Neural cell (in vitro differentiated cells): ENCODE data around the gene APOBEC3F. TPM values are rescaled to one million over a fixed set of nuclear protein-coding genes. Genes with fewer than 3 reads are reported as not detected.
"Not testable (repeated sequence)": the region's sequence is repeated elsewhere in the genome, so short reads cannot be mapped to it uniquely, and the experiment has no call there.

ENCODE experiments used
- H2AFZ ChIP-seq: fragments of 200-600, 300-800 bp; sonication (generic), shearing (Covaris generic); 2 replicates; pipeline ENCODE4 v1.6.0; 2014; ENCODE audit warnings: low read depth, mild to moderate bottlenecking, antibody characterized with exemption, low read length, moderate library complexity
- H3F3A ChIP-seq: fragments of 200-600 bp; shearing (Covaris generic); 2 replicates; pipeline ENCODE4 v1.6.1; 2016; ENCODE audit warnings: mild to moderate bottlenecking, moderate library complexity, mixed read lengths, antibody characterized with exemption, low read length; ENCODE audit not compliant: insufficient read depth, poor library complexity, severe bottlenecking
- H3K27ac ChIP-seq: fragments of 200-600, 300-800 bp; sonication (generic), shearing (Covaris generic); 2 replicates; pipeline ENCODE4 v1.5.1; 2014; ENCODE audit warnings: mild to moderate bottlenecking, low read length, moderate library complexity
- H3K27me3 ChIP-seq: fragments of 300-800, 200-600 bp; sonication (generic), shearing (Covaris generic); 2 replicates; pipeline ENCODE4 v1.6.0; 2014; ENCODE audit warnings: mild to moderate bottlenecking, low read depth, low read length, moderate library complexity; ENCODE audit not compliant: insufficient read depth
- H3K36me3 ChIP-seq: fragments of 300-800, 200-600 bp; sonication (generic), shearing (Covaris generic); 2 replicates; pipeline ENCODE4 v1.5.1; 2014; ENCODE audit warnings: mild to moderate bottlenecking, antibody characterized with exemption, low read length, moderate library complexity; ENCODE audit not compliant: insufficient read depth
- H3K4me2 ChIP-seq: fragments of 300-800, 200-600 bp; sonication (generic), shearing (Covaris generic); 2 replicates; pipeline ENCODE4 v1.6.0; 2014; ENCODE audit warnings: mild to moderate bottlenecking, low read length
- H3K4me3 ChIP-seq: fragments of 300-800, 200-600 bp; sonication (generic), shearing (Covaris generic); 2 replicates; pipeline ENCODE4 v1.5.1; 2014; ENCODE audit warnings: mild to moderate bottlenecking, low read length, moderate library complexity
- H3K79me2 ChIP-seq: fragments of 200-600 bp; shearing (Covaris generic); replicated peaks from 2 replicates; pipeline ENCODE4 v1.6.0; 2014; ENCODE audit warnings: mild to moderate bottlenecking, low read length, moderate library complexity; ENCODE audit not compliant: insufficient read depth
- H3K9ac ChIP-seq: fragments of 300-800, 200-600 bp; sonication (generic), shearing (Covaris generic); 2 replicates; pipeline ENCODE4 v1.6.1; 2016; ENCODE audit warnings: mild to moderate bottlenecking, low read length, mixed read lengths
- H3K9me2 ChIP-seq: fragments of 200-600 bp; shearing (Covaris generic); 2 replicates; pipeline ENCODE4 v1.6.1; 2016; ENCODE audit warnings: mild to moderate bottlenecking, low read length, mixed read lengths; ENCODE audit not compliant: insufficient read depth
- H3K9me3 ChIP-seq: fragments of 200-600, 300-800 bp; sonication (generic), shearing (Covaris generic); 2 replicates; pipeline ENCODE4 v1.6.1; 2016; ENCODE audit warnings: mild to moderate bottlenecking, mixed run types, low read length, moderate library complexity, mixed read lengths
- H4K20me1 ChIP-seq: fragments of 200-600 bp; shearing (Covaris generic); 2 replicates; pipeline ENCODE4 v1.6.1; 2016; ENCODE audit warnings: mild to moderate bottlenecking, mixed run types; ENCODE audit not compliant: insufficient read depth
- EP300 ChIP-seq: fragments of 450-650 bp; conservative IDR thresholded peaks from 2 replicates; pipeline ENCODE4 v1.6.1; 2014; ENCODE audit warnings: antibody characterized with exemption, mild to moderate bottlenecking, moderate library complexity; ENCODE audit not compliant: poor library complexity, severe bottlenecking
- EZH2 ChIP-seq: fragments of 200-600, 300-800 bp; shearing (Covaris generic), sonication (generic); IDR thresholded peaks from 2 replicates; pipeline ENCODE4 v1.6.1; 2014; ENCODE audit warnings: antibody characterized with exemption, low read length, borderline replicate concordance, mild to moderate bottlenecking; ENCODE audit not compliant: insufficient read depth, poor library complexity, severe bottlenecking
- MXI1 ChIP-seq: fragments of 450-650 bp; conservative IDR thresholded peaks from 2 replicates; pipeline ENCODE4 v1.6.1; 2014; ENCODE audit warnings: antibody characterized with exemption, mild to moderate bottlenecking; ENCODE audit not compliant: poor library complexity, severe bottlenecking
- POLR2AphosphoS5 ChIP-seq: IDR thresholded peaks from 2 replicates; pipeline ENCODE4 v1.6.1; 2012
- RAD21 ChIP-seq: fragments of 450-650 bp; conservative IDR thresholded peaks from 2 replicates; pipeline ENCODE4 v1.6.1; 2014; ENCODE audit warnings: antibody characterized with exemption, mild to moderate bottlenecking, moderate library complexity
- SMC3 ChIP-seq: fragments of 450-650 bp; conservative IDR thresholded peaks from 2 replicates; pipeline ENCODE4 v1.6.1; 2014; ENCODE audit warnings: antibody characterized with exemption, mild to moderate bottlenecking, moderate library complexity; ENCODE audit not compliant: poor library complexity
- TAF1 ChIP-seq: IDR thresholded peaks from 2 replicates; pipeline ENCODE4 v1.6.1; 2012; ENCODE audit warnings: low read depth
- polyA plus RNA-seq: library from polyadenylated mRNA; depleted of rRNA; stranded (reverse); fragments of >200 nt; gene quantifications from 2 replicates; pipeline ENCODE4 v1.2.3, GENCODE V29; 2014
- TF ChIP-seq, protein P1 (sequence below): fragments of 450-650 bp; IDR thresholded peaks from 2 replicates; pipeline ENCODE4 v1.5.1; 2014; ENCODE audit warnings: antibody characterized with exemption, mild to moderate bottlenecking, moderate library complexity; ENCODE audit not compliant: poor library complexity, severe bottlenecking
- TF ChIP-seq, protein P2 (sequence below): IDR thresholded peaks from 2 replicates; pipeline ENCODE4 v1.6.1; 2012; ENCODE audit warnings: borderline replicate concordance

APOBEC3F gene
- polyA plus RNA-seq, 1 donor from 2014 or later: not detected

DNA sequence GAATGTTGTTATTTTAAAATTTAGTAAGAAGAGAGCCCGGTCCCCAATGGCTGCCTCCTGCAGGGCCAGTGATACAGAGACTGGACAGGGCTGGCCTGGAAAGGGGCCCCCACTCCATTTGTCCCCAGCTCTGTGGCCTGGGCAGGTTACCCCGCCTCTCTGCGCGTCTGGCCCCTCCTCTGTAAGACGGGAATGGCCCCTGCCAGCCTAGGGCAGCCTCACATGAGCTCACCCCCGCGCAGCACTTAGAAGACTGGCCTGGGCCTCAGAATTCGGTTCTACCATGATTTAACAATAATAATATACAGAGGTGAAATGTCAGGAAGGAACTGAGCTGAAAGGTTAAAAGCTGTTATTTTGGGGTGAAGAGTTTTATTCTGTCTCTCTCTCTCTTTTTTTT, 37.7 kb downstream of the APOBEC3F start:
- Histone ChIP-seq H3K36me3 (no peaks in the 10 kb centered on the region), H3K4me2 (no peak overlapping the region), H3K9me2 (no peaks in the 10 kb centered on the region), H3F3A (no peaks in the 10 kb centered on the region), H3K9me3 (no peaks in the 10 kb centered on the region), H3K27me3 (no peaks in the 10 kb centered on the region), H4K20me1 (no peaks in the 10 kb centered on the region), H3K9ac (no peak overlapping the region), H3K4me3 (no peak overlapping the region), H3K27ac (no peak overlapping the region), H2AFZ (no peak overlapping the region), H3K79me2 (no peaks in the 10 kb centered on the region)
- no peak for TF ChIP-seq MXI1
- TF ChIP-seq RAD21: no peak
- no peak for TF ChIP-seq EP300
- no peak for TF ChIP-seq POLR2AphosphoS5
- TF ChIP-seq, protein P1, sequence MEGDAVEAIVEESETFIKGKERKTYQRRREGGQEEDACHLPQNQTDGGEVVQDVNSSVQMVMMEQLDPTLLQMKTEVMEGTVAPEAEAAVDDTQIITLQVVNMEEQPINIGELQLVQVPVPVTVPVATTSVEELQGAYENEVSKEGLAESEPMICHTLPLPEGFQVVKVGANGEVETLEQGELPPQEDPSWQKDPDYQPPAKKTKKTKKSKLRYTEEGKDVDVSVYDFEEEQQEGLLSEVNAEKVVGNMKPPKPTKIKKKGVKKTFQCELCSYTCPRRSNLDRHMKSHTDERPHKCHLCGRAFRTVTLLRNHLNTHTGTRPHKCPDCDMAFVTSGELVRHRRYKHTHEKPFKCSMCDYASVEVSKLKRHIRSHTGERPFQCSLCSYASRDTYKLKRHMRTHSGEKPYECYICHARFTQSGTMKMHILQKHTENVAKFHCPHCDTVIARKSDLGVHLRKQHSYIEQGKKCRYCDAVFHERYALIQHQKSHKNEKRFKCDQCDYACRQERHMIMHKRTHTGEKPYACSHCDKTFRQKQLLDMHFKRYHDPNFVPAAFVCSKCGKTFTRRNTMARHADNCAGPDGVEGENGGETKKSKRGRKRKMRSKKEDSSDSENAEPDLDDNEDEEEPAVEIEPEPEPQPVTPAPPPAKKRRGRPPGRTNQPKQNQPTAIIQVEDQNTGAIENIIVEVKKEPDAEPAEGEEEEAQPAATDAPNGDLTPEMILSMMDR: no peak
- TF ChIP-seq TAF1: no peak

DNA sequence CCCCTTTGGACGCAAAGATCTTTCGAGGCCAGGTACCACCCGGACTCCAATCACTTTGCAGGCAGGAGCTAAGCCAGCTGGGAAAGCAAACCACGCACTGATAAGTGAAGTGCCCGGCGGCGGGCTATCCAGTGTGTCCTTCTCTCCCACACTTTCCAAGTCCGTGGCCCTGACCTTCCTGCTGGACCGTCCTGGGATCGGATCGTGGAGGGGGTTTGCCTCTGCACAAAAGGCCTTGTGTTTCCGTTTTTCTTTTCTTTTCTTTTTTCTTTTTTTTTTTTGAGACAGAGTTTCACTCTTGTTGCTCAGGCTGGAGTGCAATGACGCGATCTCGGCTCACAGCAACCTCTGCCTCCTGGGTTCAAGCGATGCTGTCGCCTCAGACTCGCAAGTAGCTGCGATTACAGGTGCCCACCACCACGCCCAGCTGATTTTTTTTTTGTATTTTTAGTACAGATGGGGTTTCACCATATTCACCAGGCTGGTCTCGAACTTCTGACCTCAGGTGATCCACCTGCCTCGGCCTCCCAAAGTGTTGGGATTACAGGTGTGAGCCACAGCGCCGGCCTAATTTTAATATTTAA, 38.5 kb downstream of the APOBEC3F start:
- H4K20me1 ChIP-seq, H3K79me2 ChIP-seq: not testable (repeated sequence)

DNA sequence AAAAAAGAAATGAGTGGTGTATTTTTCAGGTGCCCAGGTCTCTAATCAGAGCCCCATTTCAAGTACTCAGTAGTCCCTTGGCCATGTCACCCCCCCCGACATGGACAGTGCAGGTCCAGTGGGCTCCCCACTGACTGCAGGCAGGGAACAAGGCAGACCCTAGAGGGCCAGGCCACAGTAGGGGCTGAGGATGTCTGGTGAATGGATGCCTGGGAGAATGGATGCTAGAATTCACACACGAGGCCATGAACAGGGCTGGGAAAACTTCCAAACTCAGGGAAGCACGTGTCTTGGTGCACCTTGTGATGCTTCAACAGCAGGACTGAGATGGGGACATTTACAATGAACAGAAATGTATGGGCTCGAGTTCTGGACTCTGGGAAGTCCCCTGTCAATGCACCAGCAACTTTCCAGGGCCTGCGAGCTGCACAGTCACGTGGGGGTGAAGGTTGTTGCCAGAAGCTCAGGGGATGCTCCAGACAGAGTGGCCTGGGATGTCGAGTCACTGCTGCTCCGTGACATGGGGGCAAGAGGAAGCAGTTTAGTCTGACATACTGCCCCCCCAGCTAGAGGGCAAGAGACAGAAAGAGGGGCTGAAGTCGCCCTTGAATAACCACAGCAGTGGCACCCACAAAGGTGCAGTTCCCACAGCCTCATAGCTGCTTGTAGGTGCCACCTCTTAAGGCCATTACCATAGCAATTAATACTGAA, 39.5 kb downstream of the APOBEC3F start:
- Histone ChIP-seq H3K27ac (no peak overlapping the region), H3F3A (no peaks in the 10 kb centered on the region), H3K4me3 (no peak overlapping the region), H3K36me3 (no peaks in the 10 kb centered on the region), H3K4me2 (no peak overlapping the region), H3K9ac (no peak overlapping the region), H2AFZ (no peak overlapping the region), H3K9me2 (no peaks in the 10 kb centered on the region), H3K27me3 (no peaks in the 10 kb centered on the region), H3K9me3 (no peaks in the 10 kb centered on the region), H4K20me1 (no peaks in the 10 kb centered on the region), H3K79me2 (no peaks in the 10 kb centered on the region)
- TF ChIP-seq, protein P2, sequence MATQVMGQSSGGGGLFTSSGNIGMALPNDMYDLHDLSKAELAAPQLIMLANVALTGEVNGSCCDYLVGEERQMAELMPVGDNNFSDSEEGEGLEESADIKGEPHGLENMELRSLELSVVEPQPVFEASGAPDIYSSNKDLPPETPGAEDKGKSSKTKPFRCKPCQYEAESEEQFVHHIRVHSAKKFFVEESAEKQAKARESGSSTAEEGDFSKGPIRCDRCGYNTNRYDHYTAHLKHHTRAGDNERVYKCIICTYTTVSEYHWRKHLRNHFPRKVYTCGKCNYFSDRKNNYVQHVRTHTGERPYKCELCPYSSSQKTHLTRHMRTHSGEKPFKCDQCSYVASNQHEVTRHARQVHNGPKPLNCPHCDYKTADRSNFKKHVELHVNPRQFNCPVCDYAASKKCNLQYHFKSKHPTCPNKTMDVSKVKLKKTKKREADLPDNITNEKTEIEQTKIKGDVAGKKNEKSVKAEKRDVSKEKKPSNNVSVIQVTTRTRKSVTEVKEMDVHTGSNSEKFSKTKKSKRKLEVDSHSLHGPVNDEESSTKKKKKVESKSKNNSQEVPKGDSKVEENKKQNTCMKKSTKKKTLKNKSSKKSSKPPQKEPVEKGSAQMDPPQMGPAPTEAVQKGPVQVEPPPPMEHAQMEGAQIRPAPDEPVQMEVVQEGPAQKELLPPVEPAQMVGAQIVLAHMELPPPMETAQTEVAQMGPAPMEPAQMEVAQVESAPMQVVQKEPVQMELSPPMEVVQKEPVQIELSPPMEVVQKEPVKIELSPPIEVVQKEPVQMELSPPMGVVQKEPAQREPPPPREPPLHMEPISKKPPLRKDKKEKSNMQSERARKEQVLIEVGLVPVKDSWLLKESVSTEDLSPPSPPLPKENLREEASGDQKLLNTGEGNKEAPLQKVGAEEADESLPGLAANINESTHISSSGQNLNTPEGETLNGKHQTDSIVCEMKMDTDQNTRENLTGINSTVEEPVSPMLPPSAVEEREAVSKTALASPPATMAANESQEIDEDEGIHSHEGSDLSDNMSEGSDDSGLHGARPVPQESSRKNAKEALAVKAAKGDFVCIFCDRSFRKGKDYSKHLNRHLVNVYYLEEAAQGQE: no peak
- TF ChIP-seq, protein P1: no peak
- TF ChIP-seq RAD21 (no peak), POLR2AphosphoS5 (no peak), EZH2 (no peak), EP300 (no peak), MXI1 (no peak), SMC3 (no peak), TAF1 (no peak)

More for the DNA sequence above, 38.5 kb downstream of the APOBEC3F start:
- H3F3A ChIP-seq, H3K36me3 ChIP-seq, H2AFZ ChIP-seq, H3K4me3 ChIP-seq, H3K4me2 ChIP-seq, H3K9ac ChIP-seq, H3K27ac ChIP-seq, H3K27me3 ChIP-seq, H3K9me2 ChIP-seq, H3K9me3 ChIP-seq: not testable (repeated sequence)
